ENCODE results near the gene CLEC4D. TPM values are rescaled to one million over a fixed set of nuclear protein-coding genes. Genes with fewer than 3 reads are reported as not detected.
"Not testable (repeated sequence)": the region's sequence is repeated elsewhere in the genome, so short reads cannot be mapped to it uniquely, and the experiment has no call there.

Gene CLEC4D
- polyA plus RNA-seq, 6 donors from 2014 or later, result 0.51 TPM; not detected in 5

DNA sequence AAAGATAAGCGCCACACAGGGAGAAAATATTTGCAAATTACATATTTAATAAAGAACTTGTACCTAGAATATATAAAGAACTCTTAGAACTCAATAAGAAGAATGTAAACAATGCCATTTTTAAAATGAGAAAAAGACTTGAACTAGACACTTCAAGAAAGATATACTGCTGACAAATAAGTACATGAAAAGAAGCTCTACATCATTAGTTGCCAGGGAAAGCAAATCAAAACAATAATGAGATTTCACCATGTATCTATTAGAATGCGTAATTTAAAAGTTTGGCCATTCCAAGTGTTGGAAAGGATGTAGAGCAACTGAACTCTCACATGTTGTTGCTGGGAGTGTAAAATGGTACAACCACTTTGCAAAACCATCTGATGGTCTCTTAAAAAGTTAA, 34.3 kb downstream of the CLEC4D start:
- H3K4me3 Mint-ChIP-seq, result no peak overlapping the region
- H3K27me3 Mint-ChIP-seq, result peaks cover 0 to 29% (median 6%) of the 10 kb centered on the region in 3 donors
- H3K36me3 Mint-ChIP-seq, result no peaks in the 10 kb centered on the region
- ATAC-seq (ENCODE audit: low read depth in 2 of 2) (no peak), DNase-seq (no peak)
- no peaks in the 10 kb centered on the region for H3K4me1 Mint-ChIP-seq
- no peak overlapping the region for H3K27ac Mint-ChIP-seq
- H3K9me3 Mint-ChIP-seq, result peaks cover 0 to 3% (median 0%) of the 10 kb centered on the region in 7 donors

DNA sequence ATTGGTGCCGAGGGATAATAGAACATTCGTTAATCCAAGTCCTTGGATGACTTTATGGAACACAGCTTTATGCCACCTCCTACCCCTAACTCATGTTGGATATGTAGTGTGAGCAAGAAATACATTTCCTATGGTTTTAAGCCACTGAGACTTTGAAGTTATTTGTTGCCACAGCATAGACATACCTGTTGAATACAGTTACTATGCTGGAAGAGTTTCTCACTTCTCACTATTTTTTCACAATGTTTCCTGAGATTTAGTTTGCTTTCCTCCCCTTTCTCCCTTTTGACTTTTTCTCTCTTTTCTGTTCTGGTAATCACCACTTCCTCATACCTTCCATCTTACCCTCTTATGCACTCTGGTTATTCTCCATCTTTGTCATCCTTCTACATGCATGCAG, 34.9 kb downstream of the CLEC4D start:
- H3K27ac Mint-ChIP-seq, result no peak overlapping the region
- peaks cover 0 to 3% (median 0%) of the 10 kb centered on the region in 7 donors for H3K9me3 Mint-ChIP-seq
- no peak overlapping the region for H3K4me3 Mint-ChIP-seq
- no peaks in the 10 kb centered on the region for H3K36me3 Mint-ChIP-seq
- DNase-seq (no peak), ATAC-seq (ENCODE audit: low read depth in 2 of 2) (no peak)
- peaks cover 0 to 30% (median 6%) of the 10 kb centered on the region in 3 donors for H3K27me3 Mint-ChIP-seq
- H3K4me1 Mint-ChIP-seq, result no peaks in the 10 kb centered on the region

DNA sequence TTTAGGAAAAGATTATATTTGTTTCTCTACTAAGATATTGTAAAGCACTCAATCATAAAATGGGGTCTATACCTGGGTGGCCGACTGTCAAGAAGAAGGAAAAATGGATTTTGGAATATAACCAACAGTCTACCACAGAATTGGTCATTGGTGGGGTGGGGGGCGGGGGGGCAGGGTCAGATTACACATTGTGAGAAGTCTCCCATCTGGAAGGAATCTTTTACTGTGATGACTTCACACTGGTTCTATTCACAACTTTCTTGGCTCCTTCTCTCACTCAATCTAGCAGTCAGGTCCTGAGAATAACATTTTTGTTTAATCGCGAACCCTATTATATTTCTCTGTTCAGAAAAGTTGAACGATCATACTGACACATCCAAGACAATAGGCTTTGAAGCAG, 36.1 kb downstream of the CLEC4D start:
- no peak for ATAC-seq (ENCODE audit: low read depth in 2 of 2)
- H3K4me3 Mint-ChIP-seq, result no peak overlapping the region
- H3K4me1 Mint-ChIP-seq, result no peaks in the 10 kb centered on the region
- H3K9me3 Mint-ChIP-seq, result peaks cover 0 to 3% (median 0%) of the 10 kb centered on the region in 7 donors
- no peaks in the 10 kb centered on the region for H3K36me3 Mint-ChIP-seq
- DNase-seq, result no peak
- H3K27me3 Mint-ChIP-seq, result peaks cover 0 to 27% (median 6%) of the 10 kb centered on the region in 3 donors
- no peak overlapping the region for H3K27ac Mint-ChIP-seq

DNA sequence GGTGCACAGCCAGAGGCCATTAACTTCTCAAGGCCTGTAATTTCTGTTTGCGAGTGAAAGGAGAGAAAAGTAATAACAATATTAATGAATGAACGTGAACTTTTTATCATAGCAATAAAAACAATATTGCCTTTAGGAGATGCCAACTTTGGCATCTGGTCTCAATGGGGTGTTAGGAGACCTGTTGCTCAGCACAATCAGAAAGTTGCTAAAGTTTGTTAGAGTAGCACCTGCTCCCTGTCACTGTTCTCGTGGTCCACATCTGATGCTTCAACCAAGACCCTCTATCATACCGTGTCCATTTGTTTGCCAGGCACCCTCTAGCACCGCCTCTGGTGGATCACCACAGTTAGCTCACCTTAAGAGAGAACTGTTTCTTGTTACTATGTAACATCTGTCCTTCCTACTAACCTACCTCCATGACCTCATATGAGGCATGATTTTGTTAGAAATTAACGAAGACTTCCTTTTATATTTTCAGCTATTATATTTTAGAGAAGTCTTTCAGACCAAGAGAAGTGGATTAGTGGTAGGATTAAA, 39.9 kb downstream of the CLEC4D start:
- Mint-ChIP-seq H3K9me3 (peaks cover 0 to 3% (median 0%) of the 10 kb centered on the region in 7 donors), H3K4me1 (no peaks in the 10 kb centered on the region), H3K27ac (no peak overlapping the region), H3K4me3 (no peak overlapping the region), H3K36me3 (no peaks in the 10 kb centered on the region), H3K27me3 (peaks cover 6 to 13% (median 8%) of the 10 kb centered on the region in 3 donors)
- no peak for DNase-seq
- no peak for ATAC-seq (ENCODE audit: low read depth in 2 of 2)

DNA sequence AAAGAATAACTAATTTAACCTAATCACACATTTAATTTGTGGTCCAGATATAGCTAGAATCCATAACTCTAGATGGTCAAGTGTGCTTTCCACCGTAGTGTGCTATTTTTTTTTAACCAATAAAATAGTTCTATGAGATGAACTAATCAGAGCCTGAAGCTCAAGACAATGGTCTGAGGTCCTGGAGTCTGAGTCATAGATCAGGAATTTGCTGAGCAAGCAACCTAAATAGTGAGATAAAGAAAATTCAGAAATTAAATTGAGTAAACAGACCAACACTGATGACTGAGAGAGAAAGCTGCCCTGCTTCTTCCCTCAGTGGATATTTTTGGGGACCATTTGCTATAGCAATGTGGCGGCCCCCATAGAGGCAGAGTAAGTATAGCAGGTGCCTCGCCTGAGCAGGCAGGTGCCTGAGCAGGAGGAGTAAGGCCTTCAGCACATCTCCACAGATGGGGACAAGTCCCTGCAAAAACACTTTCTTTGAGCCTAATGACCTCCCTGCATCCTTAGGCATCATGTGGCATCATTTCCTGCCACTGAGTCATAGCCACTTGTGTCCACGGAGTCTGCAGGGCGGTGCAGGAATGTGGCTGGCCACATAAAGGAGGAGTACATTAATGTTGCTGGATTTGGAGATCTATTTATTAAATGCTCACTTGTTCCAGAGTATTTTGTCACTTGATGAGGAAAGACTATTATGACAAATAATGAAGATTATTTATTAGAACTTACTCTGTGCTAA, 41.3 kb downstream of the CLEC4D start:
- peak overlapping the region in 1 of 8 donors; percentile 52 for H3K4me3 Mint-ChIP-seq
- peaks cover 8 to 11% (median 8%) of the 10 kb centered on the region in 3 donors for H3K27me3 Mint-ChIP-seq
- no peaks in the 10 kb centered on the region for H3K4me1 Mint-ChIP-seq
- H3K36me3 Mint-ChIP-seq, result no peaks in the 10 kb centered on the region
- no peak overlapping the region for H3K27ac Mint-ChIP-seq
- DNase-seq (no peak), ATAC-seq (ENCODE audit: low read depth in 2 of 2) (no peak)
- H3K9me3 Mint-ChIP-seq, result no peaks in the 10 kb centered on the region

DNA sequence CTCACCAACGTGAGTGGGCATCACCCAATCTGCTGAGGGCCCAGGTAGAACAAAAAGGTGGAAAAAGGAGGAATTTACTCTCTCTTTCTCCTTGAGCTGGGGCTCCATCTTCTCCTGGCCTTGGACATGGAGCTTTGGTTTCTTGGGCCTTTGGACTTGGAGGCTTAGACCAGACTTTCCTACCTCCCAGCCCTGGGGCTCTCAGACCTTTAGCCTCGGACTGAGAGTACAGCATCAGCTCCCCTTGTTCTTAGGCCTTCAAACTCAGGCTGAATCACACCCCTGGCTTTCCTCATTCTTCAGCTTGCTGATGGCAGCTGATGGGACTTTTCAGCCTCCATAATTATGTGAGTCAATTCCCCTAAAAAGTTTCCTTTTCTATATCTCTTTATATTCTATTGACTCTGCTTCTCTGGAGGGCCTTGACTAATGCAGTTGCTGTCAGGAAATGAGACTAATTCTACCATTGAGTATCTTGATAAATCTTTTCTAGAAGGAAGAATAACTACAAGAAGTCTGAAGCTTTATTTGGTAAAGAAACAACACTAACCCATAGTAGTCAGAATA, 43.3 kb downstream of the CLEC4D start:
- Mint-ChIP-seq H3K36me3 (no peaks in the 10 kb centered on the region), H3K4me3 (no peak overlapping the region), H3K27me3 (peaks cover 12 to 24% (median 20%) of the 10 kb centered on the region in 3 donors), H3K9me3 (peaks cover 0 to 7% (median 2%) of the 10 kb centered on the region in 7 donors), H3K4me1 (no peaks in the 10 kb centered on the region), H3K27ac (no peak overlapping the region)
- no peak for ATAC-seq (ENCODE audit: low read depth in 2 of 2)
- no peak for DNase-seq

DNA sequence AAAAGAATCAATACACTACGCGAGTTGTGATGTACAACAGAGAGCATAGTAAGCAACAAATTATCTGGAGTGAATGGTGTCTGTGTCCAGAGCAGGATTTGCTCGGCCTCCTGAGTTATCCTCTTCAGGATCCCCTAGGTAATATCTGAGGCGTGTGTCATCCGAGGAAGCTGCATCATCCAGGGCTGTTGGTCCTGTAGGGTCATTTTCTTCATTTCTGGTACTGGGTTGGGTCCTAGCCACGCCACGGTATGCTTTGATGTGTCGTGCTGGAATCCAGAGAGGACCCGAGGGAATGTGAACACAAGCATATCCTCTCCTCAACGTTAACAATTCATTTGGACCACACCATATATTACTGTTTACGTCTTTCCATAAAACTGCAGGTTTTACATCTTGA, 46.4 kb downstream of the CLEC4D start:
- Mint-ChIP-seq H3K4me1 (no peaks in the 10 kb centered on the region), H3K27ac (no peak overlapping the region), H3K36me3 (peaks cover 5 to 10% of the 10 kb centered on the region in 2 donors), H3K27me3 (peaks cover 18 to 20% (median 18%) of the 10 kb centered on the region in 3 donors), H3K9me3 (peaks cover 4 to 27% (median 16%) of the 10 kb centered on the region in 7 donors), H3K4me3 (peak overlapping the region in 1 of 8 donors; percentile 13)
- DNase-seq, result no peak
- no peak for ATAC-seq (ENCODE audit: low read depth in 2 of 2)

DNA sequence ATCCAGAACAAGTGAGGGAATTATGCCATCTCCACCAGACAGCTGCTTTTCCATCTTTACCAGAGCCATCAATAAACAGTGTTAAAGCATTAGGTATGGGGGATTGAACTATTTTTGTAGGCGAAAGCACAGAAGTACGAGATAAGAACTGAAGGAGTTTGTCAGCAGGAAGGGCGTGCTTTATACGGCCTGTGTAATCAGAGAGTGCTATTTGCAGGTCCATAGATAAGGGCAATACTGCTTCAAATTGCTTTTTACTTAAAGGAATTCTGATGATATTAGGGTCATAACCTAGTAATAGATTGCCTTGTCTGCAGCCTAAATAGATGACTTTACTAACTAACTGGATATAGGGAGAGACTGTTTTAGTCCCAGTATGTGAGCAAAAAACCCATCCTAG, 47.7 kb downstream of the CLEC4D start:
- no peak for DNase-seq
- no peak for ATAC-seq (ENCODE audit: low read depth in 2 of 2)
- no peaks in the 10 kb centered on the region for H3K4me1 Mint-ChIP-seq
- H3K4me3 Mint-ChIP-seq, result no peak overlapping the region
- H3K36me3 Mint-ChIP-seq, result peaks cover 5 to 10% of the 10 kb centered on the region in 2 donors
- peaks cover 13 to 21% (median 14%) of the 10 kb centered on the region in 3 donors for H3K27me3 Mint-ChIP-seq
- peaks cover 4 to 35% (median 16%) of the 10 kb centered on the region in 7 donors for H3K9me3 Mint-ChIP-seq
- no peak overlapping the region for H3K27ac Mint-ChIP-seq

DNA sequence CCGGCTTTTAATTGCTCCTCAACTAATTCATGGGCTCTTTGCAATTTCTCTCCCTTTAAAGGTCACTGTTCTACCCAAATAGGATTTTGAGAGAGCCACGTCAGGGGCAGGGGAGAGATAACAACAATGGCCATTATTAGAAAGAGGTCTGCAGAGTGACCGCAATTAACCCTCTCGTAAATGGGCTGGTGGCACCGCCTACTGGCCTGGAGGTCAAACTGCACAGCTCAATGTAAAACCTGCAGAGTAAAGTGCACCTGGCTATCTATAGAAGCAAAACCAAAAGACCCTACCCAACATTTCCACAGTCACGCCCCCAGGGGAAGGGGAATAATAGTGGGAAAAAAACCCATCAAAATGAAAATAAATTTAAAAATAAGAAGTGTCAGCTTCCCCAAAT, 49.0 kb downstream of the CLEC4D start:
- DNase-seq (no peak), ATAC-seq (ENCODE audit: low read depth in 2 of 2) (no peak)
- no peak overlapping the region for H3K4me3 Mint-ChIP-seq
- peaks cover 13 to 26% (median 21%) of the 10 kb centered on the region in 3 donors for H3K27me3 Mint-ChIP-seq
- H3K36me3 Mint-ChIP-seq, result peaks cover 5 to 10% of the 10 kb centered on the region in 2 donors
- peak overlapping the region in 1 of 6 donors; percentile 71 for H3K27ac Mint-ChIP-seq
- peaks cover 4 to 47% (median 22%) of the 10 kb centered on the region in 7 donors for H3K9me3 Mint-ChIP-seq
- no peaks in the 10 kb centered on the region for H3K4me1 Mint-ChIP-seq

DNA sequence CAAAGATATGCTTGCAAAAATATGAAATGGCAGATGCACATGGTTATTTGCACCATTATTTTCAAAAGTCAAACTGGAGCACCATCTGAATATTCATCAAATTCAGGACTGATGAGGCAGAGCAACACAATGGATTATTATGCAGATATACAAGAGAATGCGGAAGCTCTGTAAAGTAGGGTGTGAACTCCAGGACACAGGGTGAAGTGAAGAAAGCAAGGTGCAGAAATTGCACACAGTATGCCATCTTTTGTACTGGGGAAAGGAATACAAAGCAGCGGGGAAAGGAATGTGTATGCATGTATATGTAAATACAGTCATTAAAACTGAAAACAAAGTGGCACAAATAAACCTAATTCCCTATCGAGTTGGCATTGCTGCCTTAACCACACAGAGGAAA, 50.1 kb downstream of the CLEC4D start:
- Mint-ChIP-seq H3K4me3 (no peak overlapping the region), H3K4me1 (no peaks in the 10 kb centered on the region), H3K27me3 (peaks cover 13 to 26% (median 22%) of the 10 kb centered on the region in 3 donors), H3K9me3 (peaks cover 4 to 49% (median 23%) of the 10 kb centered on the region in 7 donors), H3K27ac (no peak overlapping the region), H3K36me3 (peaks cover 5 to 10% of the 10 kb centered on the region in 2 donors)
- DNase-seq (no peak), ATAC-seq (ENCODE audit: low read depth in 2 of 2) (no peak)

DNA sequence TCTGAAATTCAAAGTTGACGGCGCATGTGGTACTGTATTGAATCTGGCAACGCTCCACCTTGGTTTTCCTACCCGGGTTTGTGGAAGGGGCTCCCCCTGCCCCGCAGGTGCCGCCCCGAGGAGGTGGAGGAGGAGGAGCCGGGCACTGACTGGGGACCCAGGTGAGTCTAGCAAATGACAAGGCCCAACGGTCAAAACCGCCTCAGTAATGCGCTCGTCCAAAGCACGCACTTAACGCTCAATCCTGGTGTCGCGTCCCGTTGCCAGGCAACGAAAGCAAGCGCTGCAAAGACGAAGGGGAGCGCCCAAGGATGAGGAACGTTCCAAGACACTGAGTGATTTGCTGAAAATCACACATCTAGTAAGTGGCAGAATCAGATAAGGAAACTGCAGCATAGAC, 51.4 kb downstream of the CLEC4D start:
- Mint-ChIP-seq H3K4me1 (no peaks in the 10 kb centered on the region), H3K27ac (no peak overlapping the region), H3K36me3 (peaks cover 5 to 10% of the 10 kb centered on the region in 2 donors), H3K4me3 (no peak overlapping the region), H3K27me3 (peaks cover 13 to 22% (median 20%) of the 10 kb centered on the region in 3 donors), H3K9me3 (peaks cover 4 to 49% (median 26%) of the 10 kb centered on the region in 7 donors)
- ATAC-seq (ENCODE audit: low read depth in 2 of 2) (no peak), DNase-seq (no peak)

DNA sequence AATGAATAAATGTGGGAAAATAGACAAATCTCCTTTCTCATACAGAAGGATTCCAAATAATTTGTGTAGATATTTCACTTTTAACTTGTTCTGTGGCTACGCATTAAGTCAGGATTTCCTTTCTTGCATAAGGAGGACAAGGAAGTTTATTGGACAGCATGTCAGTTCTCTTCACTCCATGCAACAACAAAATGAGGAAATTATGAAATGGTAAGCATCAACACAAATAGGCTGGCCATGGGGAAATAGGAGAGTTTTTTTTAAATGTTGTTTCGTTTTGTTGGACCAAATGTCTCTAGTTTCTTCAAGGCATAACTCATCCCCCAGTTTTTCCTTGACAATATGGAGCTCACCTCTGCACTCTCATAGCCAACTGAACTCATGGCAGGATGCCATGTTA, 52.7 kb downstream of the CLEC4D start:
- H3K27ac Mint-ChIP-seq; H3K4me3 Mint-ChIP-seq; H3K36me3 Mint-ChIP-seq; DNase-seq; ATAC-seq (ENCODE audit: low read depth in 2 of 2); H3K4me1 Mint-ChIP-seq: not testable (repeated sequence)
- Mint-ChIP-seq H3K27me3 (peaks cover 2 to 22% (median 8%) of the 10 kb centered on the region in 3 donors), H3K9me3 (peaks cover 4 to 47% (median 23%) of the 10 kb centered on the region in 7 donors)

DNA sequence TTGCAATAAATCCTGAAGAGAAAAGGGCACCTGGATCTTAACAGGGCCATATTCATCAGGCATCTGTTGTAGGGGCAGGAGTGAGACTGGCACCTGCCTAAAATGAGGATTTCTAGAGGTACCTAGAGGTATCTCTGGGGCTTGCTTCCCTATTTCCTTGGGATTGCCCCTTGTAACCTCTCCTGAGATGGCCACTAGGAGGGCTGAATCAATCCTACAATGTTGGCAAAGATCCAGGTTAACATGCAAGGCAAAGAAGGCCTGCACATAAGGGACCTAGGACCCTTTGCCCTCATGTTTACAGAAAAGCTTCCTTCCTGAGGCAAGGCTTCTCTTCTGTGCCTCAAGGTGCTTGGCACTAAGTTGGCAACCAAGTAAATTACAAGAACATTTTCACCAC, 53.2 kb downstream of the CLEC4D start:
- no peak for ATAC-seq (ENCODE audit: low read depth in 2 of 2)
- no peak for DNase-seq
- peaks cover 4 to 42% (median 22%) of the 10 kb centered on the region in 7 donors for H3K9me3 Mint-ChIP-seq
- no peak overlapping the region for H3K27ac Mint-ChIP-seq
- no peaks in the 10 kb centered on the region for H3K4me1 Mint-ChIP-seq
- no peak overlapping the region for H3K4me3 Mint-ChIP-seq
- peaks cover 5 to 10% of the 10 kb centered on the region in 2 donors for H3K36me3 Mint-ChIP-seq
- H3K27me3 Mint-ChIP-seq, result peaks cover 0 to 19% (median 8%) of the 10 kb centered on the region in 3 donors

All from naive B cell (primary cell).